Cerebellar cortex (tissue), 1 donor: Measurements from ENCODE around the gene DPH7.
A peak's percentile ranks its signal among the peaks of the same experiment; 100 is the strongest.
"Not testable (repeated sequence)": the region's sequence is repeated elsewhere in the genome, so short reads cannot be mapped to it uniquely, and the experiment has no call there.

Source experiments
- DNase-seq: peaks from one replicate; pipeline ENCODE4 v3.0.0-alpha.2; 2015; ENCODE audit warnings: low spot score

The DPH7 gene

DNA sequence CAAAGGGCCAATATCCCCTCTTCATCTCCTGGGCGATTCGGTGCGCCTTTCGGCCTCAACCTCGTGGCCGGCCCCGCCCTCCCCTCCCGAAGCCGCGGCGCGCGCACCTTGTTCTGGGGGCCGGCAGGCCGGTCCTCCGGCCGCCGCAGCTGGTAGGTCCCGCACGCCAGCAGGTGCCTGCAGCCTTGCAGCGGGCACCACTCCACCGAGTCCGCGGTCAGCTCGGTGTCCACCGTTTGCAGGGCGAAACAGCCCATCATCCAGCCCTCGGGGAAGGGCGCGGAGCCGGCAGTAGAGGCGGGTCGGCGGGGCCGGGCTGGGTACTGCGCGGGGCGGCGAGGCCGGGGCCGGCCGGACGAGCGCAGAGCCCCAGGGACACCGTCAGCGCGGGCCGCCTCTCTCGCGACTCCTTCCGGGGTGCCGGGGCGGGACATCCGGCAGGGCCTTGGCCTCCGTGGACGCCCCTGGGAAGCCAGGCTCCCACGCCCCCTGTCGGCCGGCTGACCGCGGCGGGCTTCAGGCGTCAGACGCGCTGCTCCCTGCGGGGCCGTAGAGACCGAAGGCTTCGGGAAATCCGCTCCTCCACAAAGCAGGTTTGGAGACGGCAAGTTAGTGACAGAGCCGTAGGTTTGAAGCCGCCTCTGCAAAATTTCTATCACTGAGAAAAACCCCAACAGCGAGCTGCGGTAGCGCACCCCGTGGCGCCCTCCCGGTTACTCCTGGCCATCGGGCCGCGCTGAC is at the start of gene DPH7:
Gene DPH7, minus strand, starts transcription at position 408 of the 741 bp plus-strand sequence. Its CDS starts 148 bp downstream, at position 260.
- DNase-seq, result peak; percentile 93

DNA sequence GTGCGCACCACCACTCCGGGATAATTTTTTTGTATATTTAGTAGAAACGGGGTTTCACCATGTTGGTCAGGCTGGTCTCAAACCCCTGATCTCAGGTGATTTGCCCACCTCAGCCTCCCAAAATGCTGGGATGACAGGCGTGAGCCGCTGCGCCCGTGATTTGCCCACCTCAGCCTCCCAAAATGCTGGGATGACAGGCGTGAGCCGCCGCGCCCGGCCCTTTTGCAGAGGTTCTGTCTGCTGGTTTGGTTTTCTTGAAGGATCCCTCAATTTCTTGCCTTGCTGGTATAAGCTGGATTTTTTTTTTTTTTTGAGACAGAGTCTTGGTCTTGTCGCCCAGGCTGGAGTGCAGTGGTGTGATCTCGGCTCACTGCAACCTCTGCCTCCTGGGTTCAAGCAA is 48.7 kb upstream of the DPH7 start:
- DNase-seq, result not testable (repeated sequence)

DNA sequence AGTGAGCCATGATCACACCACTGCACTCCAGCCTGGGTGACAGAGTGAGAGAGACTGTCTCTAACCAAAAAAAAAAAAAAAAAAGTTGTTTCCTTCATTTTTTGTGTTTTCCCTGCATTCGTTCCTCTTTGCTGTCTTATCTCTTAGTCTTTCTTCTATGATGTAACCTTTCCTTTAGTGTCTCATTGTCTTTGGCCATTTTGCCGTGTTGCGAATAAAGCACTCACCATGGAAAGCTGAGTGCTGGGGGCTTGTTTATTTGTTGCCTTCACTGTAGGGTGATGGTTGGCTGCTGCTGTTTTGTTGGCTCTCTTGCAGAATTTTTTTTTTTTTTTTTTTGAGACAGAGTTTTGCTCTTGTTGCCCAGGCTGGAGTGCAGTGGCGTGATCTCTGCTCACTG is 47.7 kb upstream of the DPH7 start:
- no peak for DNase-seq

GRCh38 chr9:137622211-137622610 is 43.5 kb upstream of the DPH7 start:
- DNase-seq, result not testable (repeated sequence)

DNA sequence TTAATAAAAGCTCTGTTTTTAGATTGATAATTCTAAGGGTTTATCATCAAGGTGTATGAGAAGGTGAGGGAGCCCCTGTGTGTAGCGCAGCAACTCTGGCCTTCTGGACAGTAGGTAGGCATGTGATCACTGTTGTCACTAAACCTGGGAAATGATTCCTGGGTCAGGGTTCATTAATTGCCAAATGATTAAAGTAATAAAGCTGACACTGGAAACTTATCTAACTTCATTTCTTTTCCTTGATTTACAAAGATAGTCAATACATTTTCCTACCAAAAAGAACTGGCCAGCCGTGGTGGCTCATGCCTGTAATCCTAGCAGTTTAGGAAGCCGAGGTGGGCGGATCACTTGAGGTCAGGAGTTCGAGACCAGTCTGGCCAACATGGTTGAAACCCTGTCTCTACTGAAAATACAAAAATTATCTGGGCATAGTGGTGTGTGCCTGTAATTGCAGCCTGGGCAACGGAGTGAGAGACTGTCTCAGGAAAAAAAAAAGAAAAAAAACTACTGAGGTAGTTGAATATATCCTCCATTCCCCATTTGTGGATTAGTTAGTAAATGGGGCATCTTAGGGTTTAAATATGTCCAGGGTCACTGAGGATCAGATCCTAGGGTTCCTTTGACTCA is 42.5 kb upstream of the DPH7 start:
- no peak for DNase-seq

GRCh38 chr9:137620581-137620980 is 41.9 kb upstream of the DPH7 start:
- no peak for DNase-seq

DNA sequence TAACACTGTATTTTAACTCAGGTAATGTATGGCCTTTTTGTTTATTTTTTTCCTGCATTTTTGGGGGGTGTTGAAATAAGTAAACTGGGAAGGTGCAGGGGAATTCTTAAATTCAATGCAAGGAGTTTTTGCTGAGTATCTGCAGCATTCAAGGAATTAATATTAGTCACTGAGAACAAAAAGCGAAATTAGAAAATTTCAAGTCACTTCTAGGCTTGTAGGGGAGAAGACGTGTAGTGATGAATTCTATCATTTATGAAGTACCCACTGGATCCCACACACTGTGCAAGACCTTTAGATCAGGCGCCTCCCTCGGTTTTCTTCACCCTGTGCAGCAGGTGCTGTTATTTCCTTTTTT is 41.3 kb upstream of the DPH7 start:
- DNase-seq, result no peak

GRCh38 chr9:137619240-137620047 is 40.7 kb upstream of the DPH7 start:
- DNase-seq, result peak; percentile 32

- DNase-seq, result peak; percentile 76
Measured at GRCh38 chr9:137618105-137619067, 39.7 kb upstream of the DPH7 start, which contains the start of gene EHMT1. Gene EHMT1 (plus strand): TSS chr9:137619005. CDS start chr9:137619029, 24 bp downstream.

DNA sequence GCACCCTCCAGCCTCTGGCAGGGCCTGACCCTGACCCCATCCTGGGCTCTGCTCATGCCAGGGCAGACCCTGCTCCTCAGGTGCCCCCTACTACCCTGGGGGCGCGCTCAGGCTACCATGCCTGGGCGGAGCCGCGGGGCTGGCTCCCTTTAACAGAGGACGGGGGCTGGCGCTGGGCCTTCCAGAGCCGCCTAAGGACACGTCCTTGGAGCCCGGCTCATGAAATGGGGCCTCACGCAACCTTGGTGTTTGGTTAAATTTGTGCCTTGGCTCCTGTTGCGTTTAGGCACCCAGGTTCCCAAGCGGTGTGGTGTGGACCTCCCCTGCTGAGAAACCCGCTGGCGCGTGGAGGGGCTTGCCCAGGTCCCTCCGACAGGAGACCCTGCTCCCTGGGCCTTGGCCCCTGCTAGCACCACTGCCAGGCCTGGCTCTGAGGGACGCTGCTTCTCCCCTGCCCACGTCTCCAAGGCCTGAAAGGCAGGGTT is 36.7 kb upstream of the DPH7 start:
- DNase-seq, result no peak

DNA sequence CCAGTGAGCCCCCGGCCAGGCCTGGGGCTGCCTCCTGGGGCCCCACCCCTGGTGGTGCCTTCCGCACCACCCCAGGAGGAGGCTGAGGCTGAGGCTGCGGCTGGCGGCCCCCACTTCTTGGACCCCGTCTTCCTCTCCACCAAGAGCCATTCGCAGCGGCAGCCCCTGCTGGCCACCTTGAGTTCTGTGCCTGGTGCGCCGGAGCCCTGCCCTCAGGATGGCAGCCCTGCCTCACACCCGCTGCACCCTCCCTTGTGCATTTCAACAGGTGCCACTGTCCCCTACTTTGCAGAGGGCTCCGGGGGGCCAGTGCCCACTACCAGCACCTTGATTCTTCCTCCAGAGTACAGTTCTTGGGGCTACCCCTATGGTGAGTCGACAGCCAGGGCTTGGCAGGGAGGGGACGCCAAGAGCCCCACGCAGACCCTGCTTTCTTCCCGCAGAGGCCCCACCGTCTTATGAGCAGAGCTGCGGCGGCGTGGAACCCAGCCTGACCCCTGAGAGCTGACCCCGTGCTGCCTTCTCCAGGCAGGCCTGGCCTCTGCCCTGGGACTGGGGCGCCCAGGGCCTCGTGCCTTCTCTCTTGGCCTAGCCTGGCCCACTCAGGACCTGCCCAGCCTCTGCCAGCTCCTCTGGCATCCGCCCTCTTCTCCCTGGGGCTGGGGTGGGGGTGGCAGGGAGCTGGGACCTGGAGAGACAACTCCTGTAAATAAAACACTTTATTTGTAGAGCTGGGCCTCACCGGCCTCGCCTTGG is 36.1 kb upstream of the DPH7 start:
- no peak for DNase-seq

DNA sequence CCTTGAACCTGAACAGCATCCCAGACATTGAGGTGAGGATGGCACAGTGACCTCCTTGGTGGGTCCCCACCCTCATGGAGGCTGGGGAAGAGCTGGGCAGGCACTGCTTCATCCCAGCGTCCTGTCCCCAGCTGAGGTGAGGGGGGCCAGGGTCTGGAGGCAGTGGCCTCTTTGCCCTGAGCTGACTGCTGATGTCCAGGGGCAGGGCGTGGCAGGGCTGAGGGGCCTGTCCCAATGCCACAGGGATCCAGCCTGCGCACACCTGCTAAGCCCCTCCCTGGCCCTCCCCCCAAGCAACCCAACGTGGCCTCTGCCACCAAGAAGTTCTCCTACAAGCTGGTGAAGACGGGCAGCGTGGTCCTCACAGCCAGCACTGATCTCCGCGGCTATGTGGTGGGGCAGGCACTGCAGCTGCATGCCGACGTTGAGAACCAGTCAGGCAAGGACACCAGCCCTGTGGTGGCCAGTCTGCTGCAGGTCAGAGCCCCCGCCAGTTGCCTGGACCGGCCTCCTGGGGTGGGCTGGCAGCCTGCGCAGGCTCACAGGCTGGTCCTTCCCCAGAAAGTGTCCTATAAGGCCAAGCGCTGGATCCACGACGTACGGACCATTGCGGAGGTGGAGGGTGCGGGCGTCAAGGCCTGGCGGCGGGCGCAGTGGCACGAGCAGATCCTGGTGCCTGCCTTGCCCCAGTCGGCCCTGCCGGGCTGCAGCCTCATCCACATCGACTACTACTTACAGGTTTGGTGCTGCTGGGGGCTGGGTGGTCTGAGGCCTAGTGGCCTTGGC is 35.2 kb upstream of the DPH7 start:
- no peak for DNase-seq

DNA sequence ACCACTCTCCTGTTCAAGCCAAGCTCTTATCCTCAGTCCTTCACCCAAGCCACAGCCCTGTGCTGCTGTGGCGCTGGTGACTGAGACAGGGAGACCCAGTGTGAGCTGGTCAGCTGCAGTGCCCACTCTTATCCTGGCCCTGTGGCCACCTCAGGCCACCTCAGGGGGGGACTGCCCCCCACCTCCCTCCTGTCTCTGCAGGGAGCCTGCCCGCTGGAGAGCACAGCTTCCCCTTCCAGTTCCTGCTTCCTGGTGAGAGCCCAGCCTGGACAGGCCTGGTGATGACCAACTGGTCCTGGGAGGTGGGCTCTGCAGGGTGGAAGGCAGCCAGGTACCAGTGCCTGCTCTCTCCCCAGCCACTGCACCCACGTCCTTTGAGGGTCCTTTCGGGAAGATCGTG is 34.5 kb upstream of the DPH7 start:
- DNase-seq, result no peak

DNA sequence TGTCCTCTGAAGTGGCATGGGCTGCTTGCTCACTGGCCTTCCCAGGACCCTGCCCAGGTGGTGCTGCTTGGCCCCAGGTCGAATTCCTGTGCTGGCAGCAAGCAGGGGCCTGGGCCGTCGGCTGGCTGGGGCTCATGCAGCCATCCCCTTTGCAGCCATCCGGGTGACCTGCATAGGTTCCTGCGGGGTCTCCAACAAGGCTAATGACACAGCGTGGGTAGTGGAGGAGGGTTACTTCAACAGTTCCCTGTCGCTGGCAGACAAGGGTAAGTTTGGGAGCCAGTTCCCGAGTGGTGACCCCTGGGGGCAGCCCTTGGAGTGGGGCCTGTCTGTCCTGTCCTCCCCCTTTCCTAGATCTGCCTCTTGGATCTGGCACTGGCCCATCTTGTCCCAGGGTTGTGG is 34.0 kb upstream of the DPH7 start:
- no peak for DNase-seq

DNA sequence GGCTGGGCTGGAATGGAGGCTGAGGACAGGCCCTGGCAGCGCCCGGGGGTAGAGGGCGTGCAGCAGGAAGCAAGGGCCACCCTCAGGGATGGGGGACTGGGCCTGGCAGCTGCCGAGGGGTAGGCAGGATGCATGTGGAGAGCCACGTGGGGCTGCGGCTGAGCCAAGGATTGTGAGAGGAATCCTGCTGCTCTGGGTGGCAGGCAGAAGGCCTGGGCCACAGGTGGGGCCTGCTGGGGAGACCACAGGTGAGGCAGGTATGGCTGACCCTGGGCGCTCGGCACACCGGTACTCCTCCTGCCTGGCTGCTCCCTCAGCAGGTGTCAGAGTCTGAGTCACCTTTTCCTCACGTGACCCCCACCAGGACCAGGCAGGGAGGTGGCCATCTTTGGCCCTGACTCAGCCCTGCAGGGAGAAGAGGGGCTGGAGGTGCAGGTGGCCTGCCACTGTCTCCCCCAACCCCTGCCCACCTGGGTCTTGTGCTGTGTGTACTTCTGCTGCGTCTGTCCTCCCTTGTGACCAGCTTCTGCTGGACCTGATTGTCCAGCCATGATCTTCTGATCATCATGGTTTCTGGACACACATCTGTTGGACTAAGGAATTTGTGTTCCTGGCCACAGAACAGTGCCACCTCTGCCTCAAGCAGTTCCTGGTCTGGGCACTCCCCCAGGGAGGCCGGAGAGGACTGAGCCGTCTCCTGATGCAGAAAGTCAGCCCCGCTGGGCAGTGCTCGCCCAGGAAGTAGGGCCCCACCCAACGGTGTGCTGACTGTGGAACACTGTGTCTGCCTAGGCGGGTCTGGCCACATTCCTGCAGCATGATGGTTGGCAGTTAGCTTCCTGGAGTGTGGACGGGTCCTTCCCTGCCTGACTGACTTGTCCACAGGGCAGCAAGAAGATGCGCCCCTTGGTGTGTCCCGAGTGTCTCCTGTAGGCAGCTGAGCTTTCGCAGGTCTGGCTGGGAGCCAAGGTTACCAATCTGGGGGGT is 33.2 kb upstream of the DPH7 start:
- DNase-seq, result no peak

DNA sequence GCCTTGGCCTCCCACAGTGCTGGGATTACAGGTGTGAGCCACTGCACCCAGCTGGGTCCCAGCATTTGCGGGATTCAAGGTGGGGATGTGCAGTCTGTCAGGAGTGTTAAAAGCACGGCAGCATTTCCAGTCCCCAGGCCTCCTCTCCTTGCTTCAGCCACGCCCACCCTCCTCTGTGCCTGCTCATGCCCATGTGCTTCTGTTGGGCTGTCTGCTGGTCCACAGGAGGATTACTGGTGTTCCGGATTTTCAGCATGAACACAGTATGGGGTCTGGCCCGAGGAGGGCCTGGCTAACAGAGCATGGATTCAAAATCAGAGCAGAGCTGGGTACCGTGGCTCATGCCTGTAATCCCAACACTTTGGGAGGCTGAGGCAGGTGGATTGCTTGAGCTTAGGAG is 32.2 kb upstream of the DPH7 start:
- DNase-seq, result no peak

- DNase-seq, result no peak
Measured at GRCh38 chr9:137607141-137607857, 28.6 kb upstream of the DPH7 start.

DNA sequence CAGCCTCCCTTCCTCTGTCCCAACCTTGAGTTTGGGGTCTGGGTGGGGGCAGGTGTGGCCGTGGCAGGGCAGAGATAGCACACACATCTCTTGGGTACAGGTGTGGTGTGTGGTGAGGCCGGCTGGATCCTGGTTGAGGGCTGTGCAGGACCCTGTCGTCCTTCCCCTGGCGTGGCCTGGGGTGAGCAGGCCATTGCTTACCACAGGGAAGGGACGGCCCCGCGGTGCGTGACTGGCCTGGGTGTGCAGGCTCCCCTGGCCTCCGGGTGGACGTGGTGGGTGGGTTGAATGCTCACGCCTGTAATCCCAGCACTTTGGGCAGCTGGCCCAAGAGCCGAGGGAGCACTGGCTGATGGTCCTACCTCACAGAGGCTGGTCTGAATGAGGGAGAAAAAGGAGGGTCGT is 28.0 kb upstream of the DPH7 start:
- DNase-seq, result no peak
